DMS53 treated with DMSO at 0.1 percent for 48 hours (cell line): ENCODE measurements around the gene HS3ST6.
"Not testable (repeated sequence)": the region's sequence is repeated elsewhere in the genome, so short reads cannot be mapped to it uniquely, and the experiment has no call there.

ENCODE experiments used
- DNase-seq: peaks from one replicate; lab custom pipeline; 2025; ENCODE audit not compliant: unreplicated experiment; lab: John Stamatoyannopoulos, UW

Gene HS3ST6

DNA sequence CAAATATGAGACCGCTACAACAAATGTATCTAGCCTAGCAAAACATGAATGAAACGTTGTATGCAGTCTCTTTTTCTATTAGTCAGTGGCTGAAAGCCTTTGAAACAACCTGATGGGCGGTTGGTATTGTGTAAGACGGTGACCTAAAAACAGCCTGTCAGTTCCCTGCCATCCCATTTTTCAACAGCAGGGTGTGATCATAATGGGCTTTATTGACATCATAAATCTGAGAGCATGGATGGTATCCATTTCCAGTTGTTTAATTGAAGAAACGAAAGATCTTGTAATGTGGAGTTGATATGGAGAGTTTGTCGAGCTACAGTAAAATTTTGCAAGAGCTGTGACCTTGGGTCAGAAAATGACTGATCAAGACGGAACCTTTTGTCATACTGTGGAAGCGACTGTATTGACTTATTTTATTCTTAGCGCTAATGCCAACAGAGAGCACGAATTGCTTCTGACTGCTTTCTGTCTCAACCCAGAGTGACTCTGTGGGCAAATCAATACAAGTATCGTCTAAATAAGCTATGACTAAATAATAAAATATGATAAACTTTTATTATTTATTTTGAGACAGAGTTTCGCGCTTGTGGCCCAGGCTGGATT is 34.0 kb downstream of the HS3ST6 start:
- no peak for DNase-seq

DNA sequence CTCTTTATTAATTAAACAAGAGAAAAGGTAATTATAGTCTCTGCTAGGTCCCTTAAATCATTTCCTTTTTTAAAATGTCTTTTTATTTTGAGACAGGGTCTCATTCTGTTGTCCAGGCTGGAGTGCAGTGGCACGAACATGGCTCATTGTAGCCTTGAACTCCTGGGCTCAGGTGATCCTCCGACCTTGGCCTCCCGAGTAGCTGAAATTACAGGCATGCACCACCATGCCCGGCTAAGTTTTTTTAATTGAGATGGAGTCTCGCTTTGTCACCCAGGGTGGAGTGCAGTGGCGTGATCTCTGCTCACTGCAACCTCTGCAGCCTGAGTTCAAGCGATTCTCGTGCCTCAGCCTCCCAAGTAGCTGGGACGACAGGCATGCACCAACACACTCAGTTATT is 37.0 kb downstream of the HS3ST6 start:
- DNase-seq = not testable (repeated sequence)

DNA sequence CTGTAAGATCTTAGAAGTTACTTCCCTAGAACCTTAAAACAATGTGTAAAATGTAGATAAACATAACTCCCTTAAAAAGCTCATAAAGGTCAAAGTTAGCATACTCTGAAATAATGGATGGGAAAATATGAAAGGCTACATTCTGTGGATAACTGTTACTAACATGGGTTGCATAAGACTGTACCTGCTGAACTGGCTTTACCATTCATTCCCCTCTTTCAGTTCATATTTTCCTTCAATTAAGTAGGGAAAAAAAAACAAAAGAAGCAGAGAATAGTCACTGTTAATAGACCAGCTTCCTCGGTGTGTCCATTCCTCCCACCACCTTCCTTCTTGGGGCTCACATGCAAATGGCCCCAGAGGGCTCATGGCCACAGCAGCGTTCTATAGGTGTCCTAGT is 38.7 kb downstream of the HS3ST6 start:
- DNase-seq = no peak

DNA sequence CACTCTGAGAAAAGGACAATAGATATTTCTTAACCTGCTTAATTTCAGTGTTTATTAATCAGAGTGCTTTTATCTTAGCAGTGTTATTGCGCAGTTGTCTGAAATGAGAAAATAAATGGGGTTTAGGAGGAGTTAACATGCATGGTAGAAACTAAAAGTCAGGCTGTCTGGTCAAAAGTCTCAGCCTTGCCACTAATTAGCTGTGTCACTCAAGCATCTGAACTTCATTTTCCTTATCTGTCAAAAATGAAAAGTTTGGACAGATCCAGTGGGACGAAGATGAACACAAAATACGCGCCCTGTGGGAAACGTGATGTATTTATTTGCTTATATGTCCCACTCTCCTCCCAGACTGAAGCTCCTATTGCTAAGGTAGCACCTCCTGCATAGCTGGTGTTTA is 40.0 kb downstream of the HS3ST6 start:
- no peak for DNase-seq

DNA sequence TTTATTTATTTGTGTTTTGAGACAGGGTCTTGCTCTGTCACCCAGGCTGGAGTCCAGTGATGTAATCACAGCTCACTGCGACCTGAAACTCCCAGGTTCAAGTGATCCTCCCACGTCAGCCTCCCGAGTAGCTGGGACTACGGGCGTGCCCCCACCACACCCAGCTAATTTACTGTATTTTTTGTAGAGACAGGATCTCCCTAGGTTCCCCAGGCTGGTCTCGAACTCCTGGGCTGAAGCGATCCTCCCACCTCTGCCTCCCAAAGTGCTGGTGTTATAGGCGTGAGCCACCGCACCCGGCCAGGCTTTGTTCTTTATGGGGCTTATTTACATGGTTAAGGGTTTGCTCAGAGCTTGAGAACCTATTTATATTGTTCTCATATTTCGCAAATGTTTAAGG is 40.4 kb downstream of the HS3ST6 start:
- peak; percentile 61 for DNase-seq

DNA sequence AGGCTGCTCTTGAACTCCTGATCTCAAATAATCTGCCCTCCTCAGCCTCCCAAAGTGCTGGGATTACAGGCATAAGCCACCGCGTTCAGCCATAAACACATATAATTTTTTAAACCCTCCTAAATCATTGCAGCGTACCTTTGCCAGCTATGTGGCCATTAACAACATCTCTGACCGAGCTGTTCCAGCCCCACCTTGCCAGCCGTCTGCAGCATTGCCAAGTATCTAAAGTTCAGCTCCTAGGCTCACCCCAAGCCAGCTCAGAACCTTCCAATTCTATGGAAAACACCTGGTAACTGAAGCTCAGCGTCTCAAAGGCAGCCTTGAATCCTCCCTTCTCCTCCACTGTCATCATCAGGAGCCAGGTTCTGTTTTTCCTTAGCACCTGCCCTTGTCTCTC is 41.1 kb downstream of the HS3ST6 start:
- no peak for DNase-seq

DNA sequence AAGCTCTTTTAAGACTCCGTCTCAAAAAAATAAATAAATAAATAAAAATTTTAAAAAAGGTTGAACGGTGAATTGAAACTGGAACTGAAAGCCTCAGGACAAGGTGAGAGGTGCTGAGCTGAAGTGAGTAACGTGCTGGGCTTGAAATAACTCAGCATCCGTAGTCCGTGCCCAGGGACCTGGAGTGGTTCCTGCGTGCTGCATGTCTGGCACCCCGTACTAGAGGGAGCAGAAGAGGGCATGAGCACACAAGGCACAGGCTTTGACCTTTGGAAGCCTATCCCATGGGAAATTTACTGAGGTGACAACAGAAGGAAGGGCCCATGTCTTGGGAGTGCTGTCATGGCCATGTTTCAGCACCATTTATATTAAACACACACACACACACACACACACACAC is 41.7 kb downstream of the HS3ST6 start:
- DNase-seq = no peak

DNA sequence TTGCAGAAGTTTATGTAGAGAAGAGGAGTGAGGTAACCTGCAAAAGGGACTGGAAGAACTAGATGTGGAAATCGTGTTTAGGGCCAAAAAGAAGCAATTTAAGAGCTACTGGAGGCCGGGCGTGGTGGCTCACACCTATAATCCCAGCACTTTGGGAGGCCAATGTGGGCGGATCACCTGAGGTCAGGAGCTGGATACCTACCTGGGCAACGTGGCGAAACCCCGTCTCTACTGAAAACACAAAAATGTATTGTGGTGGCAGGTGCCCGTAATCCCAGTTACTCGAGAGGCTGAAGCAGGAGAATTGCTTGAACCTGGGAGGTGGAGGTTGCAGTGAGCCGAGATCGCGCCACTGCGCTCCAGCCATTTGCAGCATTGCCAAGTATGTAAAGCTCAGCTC is 42.1 kb downstream of the HS3ST6 start:
- not testable (repeated sequence) for DNase-seq

DNA sequence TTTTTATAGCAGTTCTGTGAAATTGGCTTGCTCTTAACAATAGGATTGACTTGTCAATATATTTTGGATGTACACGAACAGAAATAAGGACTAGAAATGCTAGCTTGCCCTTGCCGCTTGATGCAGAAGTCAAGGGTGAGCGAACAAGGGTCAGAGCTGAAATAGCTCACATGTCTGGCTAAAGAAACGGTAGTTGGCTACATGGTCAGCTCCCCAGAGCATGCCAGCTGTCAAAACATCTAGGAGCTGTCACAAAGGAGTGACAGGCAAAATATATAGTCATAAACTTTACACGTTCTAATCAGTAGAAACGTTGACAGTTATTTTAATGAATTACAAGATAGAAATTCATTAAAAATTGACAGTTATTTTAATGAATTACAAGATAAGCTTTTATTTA is 43.4 kb downstream of the HS3ST6 start:
- no peak for DNase-seq

DNA sequence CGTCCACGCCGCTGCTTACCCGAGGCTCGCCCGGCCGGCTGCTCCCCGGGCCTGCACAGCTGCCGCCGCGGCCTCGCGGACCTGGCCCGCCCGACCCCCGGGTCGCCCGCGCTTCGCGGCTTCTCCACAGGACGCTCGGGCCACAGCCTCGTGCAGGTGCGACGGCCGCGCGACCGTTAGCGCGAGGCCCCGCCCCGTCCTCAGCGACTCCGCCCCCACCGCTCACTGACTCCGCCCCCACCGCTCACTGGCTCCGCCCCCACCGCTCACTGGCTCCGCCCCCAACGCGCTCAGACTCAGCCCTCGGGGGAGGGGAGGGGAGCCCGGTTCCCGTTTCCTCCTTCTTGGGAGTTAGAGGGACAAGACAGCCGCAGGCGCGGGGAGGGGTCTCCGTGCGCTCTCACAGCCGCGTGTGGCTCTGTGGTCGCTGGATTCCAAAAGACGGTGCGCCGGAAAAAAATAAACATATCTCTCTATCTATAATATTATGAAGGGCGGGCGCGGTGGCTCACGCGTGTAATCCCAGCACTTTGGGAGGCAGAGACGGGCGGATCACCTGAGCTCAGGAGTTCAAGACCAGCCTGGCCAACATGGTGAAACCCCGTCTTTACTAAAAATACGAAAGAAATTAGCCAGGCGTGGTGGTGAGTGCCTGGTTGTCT is 46.1 kb downstream of the HS3ST6 start, which contains the start of gene MEIOB:
Gene MEIOB, minus strand, starts transcription at position 191 of the 662 bp plus-strand sequence. CDS start 3,989 bp downstream, outside the sequence.
- DNase-seq = no peak

DNA sequence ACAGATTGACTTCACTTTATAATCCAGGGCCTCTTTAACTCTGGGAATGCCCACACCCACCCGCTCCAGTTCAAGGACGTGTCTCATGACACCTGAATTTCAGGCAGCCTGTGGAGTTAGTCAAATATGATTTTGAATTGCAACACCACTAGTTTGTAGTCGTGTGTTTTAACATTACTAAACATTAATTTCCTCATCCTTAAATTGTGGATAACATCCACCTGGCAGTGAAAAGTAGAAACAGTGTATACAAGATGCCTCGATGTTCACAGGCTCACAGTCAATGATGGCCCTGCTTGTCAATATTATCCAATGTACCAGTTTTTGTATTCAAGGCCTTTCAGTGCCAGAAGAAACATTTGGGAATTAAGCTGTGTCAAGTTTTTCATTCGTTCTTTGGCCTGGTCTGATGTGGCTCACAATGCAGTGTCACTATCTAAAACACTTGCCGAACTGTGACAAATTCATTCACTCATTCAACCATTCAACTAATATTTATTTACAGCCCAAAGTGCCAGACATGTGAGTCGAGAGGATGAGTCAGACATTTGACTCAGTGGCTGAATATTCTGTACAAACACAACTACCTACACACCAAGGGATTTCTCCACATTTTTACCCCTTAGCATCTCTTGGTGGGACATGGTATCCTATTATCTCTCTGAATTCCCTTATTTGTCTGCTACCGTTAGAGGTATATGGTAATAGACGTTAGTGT is 47.7 kb downstream of the HS3ST6 start:
- DNase-seq = peak; percentile 87

DNA sequence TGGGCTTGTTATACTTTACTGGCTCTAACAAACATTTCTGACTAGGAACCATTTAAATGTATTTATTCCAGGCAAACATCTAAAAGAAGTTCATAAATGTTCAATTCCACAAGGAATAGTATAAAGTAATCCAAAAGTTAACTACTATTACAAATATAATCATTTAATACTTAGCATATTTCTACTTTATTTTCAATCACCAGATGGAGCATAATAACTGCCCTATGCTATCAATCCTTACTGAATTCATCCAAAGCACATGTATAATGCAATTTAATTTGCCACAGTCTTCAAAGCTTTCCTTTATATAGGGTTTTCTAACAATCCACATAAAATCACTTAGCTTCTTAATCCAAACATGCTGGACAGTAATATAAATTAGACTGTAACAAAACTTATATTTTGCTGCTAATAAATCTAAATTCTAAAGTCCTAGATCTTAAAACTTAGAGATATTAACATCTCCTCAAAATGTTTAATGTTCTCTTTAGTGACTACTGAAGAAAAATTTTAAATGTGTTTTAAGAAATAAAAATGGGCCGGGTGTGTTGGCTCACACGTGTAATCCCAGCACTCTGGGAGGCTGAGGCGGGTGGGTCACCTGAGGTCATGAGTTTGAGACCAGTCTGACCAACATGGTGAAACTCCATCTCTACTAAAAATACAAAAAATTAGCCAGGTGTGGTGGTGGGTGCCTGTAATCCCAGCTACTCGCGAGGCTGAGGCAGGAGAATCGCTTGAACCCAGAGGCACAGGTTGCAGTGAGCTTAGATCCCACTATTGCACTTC is 52.1 kb downstream of the HS3ST6 start:
- no peak for DNase-seq

DNA sequence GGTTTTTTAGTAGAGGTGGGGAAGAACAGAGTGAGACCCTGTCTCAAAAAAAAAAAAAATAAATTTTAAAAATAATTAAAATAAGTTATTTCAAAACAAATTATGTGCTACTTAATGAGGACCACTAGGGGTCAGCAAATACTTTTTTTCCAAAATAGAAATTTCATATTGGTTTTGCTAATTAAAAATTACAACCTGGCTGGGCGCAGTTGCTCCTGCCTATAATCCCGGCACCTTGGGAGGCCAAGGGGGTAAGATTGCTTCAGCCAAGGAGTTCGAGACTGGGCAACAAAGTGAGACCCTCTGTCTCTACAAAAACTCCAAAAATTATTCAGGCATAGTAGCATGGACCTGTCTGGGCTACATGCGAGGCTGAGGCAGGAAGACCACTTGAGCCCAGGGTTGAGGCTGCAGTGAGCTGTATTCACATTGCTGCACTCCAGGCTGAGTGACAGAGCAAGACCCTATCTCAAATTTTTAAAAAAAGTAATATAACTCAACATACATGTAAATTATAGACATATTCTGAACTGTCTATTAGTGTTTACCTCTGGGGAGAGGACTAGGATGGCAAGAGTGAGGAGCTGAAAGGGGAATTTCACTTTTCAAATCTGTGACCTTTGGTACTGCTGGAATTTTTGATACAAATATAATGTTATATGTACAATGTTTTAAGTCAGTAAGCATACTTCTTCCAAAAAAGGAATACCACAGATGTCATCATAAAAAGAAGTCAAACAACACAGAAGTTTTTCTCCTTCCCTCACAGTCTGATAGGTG is 54.3 kb downstream of the HS3ST6 start:
- peak; percentile 35 for DNase-seq

DNA sequence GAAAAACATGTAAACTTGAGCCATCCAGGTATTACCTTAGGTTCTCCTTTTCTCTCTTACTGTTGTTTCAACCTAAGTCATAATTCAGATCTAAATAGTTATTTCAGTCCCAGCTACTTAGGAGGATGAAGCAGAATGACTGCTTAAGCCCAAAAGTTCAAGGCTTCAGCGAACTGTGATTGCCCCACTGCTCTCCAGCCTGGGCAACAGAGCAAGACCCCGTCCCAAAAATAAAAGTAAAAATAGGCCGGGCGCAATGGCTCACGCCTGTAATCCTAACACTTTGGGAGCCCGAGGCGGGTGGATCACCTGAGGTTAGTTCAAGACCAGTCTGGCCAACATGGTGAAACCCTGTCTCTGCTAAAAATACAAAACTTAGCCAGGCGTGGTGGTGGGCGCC is 55.8 kb downstream of the HS3ST6 start:
- no peak for DNase-seq

DNA sequence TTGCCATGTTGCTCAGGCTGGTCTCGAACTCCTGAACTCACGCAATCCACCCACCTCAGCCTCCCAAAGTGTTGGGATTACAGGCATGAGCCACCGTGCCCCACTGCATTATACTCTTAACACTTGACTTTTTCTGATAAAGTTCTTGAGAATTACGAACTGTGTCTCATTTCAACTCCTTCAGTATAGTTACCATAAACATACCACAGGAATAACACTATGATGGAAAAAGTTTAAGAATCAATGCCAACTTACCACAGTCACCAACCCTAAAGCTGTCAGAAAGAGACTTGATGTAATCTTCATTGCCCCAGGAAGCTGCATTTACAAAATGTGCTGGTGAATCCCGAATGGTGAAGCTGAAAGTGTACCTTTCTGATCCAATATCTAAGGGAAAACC is 56.5 kb downstream of the HS3ST6 start:
- DNase-seq = no peak
